ENCODE results near the gene EOGT.

- no peak for TF ChIP-seq EZH2phosphoT487 (IDR thresholded peaks at IDR 0.05; ENCODE audit: borderline replicate concordance)
- TF ChIP-seq CTCF (conservative IDR thresholded peaks at IDR 0.05; ENCODE audit: low read length), result no peak
Measured at GRCh38 chr3:69016901-69017300, 3.4 kb upstream of the EOGT start.
